ENCODE data around the gene CCDC144A.
"Not testable (repeated sequence)": the region's sequence is repeated elsewhere in the genome, so short reads cannot be mapped to it uniquely, and the experiment has no call there.

DNA sequence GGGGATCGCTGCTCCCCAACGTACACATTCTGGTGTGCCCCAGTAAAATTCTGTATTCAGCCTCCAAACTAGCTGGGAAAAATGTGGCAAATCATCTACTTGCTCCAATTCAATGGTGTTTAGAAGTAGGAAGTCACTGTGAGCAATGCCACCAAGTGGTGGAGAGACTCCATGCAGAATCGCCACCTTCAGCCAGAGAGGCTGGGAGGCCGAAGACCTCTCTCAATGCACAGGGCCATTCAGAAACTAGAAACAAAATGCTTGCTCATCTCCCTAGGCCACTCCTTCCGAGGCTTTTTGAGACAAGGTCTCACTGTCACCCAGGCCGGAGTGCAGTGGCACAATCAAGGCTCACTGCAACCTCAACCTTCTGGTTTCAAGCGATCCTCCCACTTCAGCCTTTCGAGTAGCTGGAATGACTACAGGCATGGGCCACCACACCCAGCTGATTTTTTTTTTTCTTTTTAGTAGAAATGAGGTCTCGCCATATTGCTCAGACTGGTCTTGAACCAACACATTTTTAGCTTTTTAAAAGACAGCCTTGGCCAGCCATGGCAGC lies 100.4 kb downstream of the CCDC144A start:
- not testable (repeated sequence) for TF ChIP-seq CTCF (IDR thresholded peaks at IDR 0.05 in 8 of 11, conservative IDR thresholded peaks at IDR 0.05 in 3 of 11); POLR2A (IDR thresholded peaks at IDR 0.05); POLR2AphosphoS5 (IDR thresholded peaks at IDR 0.05)
